Measurements from ENCODE around the gene ZNF578. TPM values are rescaled to one million over a fixed set of nuclear protein-coding genes. Genes with fewer than 3 reads are reported as not detected.
"Not testable (repeated sequence)": the region's sequence is repeated elsewhere in the genome, so short reads cannot be mapped to it uniquely, and the experiment has no call there.

ZNF578 gene
- total RNA-seq, 1 donor from 2014 or later, result 4.1 TPM

- Mint-ChIP-seq H3K27ac (ENCODE audit: unreplicated experiment) (peak within 1 kb of the TSS; percentile 91), H3K27me3 (ENCODE audit: unreplicated experiment) (peaks cover 4% of the 10 kb centered on the region), H3K4me1 (ENCODE audit: low read depth, unreplicated experiment) (no peaks in the 10 kb centered on the region), H3K36me3 (ENCODE audit: unreplicated experiment) (peaks cover 11% of the 10 kb centered on the region), H3K4me3 (ENCODE audit: unreplicated experiment) (peak within 1 kb of the TSS; percentile 98), H3K9me3 (ENCODE audit: unreplicated experiment) (peaks cover 6% of the 10 kb centered on the region)
- peak; percentile 98 for DNase-seq
- TF ChIP-seq CTCF (IDR thresholded peaks at IDR 0.05; ENCODE audit: partially characterized antibody, unreplicated experiment), result peak; percentile 85
Observed at GRCh38 chr19:52527134-52527955, 74.0 kb downstream of the ZNF578 start, which contains the start of gene ZNF808. Gene ZNF808, plus strand, starts transcription at chr19:52527668. Its CDS starts 15,617 bp downstream, at chr19:52543285.

- peak overlapping the region; percentile 98 for H3K4me3 Mint-ChIP-seq (ENCODE audit: unreplicated experiment)
- H3K27ac Mint-ChIP-seq (ENCODE audit: unreplicated experiment), result peak overlapping the region; percentile 91
- H3K27me3 Mint-ChIP-seq (ENCODE audit: unreplicated experiment), result peaks cover 4% of the 10 kb centered on the region
- peaks cover 7% of the 10 kb centered on the region for H3K36me3 Mint-ChIP-seq (ENCODE audit: unreplicated experiment)
- no peak for TF ChIP-seq CTCF (IDR thresholded peaks at IDR 0.05; ENCODE audit: partially characterized antibody, unreplicated experiment)
- H3K9me3 Mint-ChIP-seq (ENCODE audit: unreplicated experiment), result peaks cover 6% of the 10 kb centered on the region
- peak; percentile 39 for DNase-seq
- no peaks in the 10 kb centered on the region for H3K4me1 Mint-ChIP-seq (ENCODE audit: low read depth, unreplicated experiment)
Observed at GRCh38 chr19:52527956-52528351, 74.6 kb downstream of the ZNF578 start.

GRCh38 chr19:52532480-52532879, 79.1 kb downstream of the ZNF578 start:
- H3K9me3 Mint-ChIP-seq (ENCODE audit: unreplicated experiment), result peaks cover 11% of the 10 kb centered on the region

DNA sequence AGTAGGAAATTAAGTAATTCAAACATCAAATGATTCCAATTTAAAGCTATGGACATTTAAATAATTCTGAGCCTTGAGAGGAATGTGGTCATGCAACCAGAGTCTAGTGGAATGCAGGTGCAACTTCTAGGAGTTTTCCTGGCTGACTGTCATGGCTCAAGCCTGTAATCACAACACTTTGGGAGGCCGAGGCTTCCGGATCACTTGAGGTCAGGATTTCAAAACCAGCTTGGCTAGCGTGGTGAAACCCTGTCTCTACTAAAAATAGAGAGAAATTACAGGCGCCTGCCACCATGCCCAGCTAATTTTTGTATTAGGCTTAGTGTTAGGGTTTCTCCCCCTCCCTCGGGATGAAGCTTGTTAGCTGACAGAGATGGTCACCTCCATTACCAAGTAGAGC, 80.5 kb downstream of the ZNF578 start:
- peak overlapping the region; percentile 90 for H3K4me3 Mint-ChIP-seq (ENCODE audit: unreplicated experiment)

More at GRCh38 chr19:52532480-52532879, 79.1 kb downstream of the ZNF578 start:
- TF ChIP-seq CTCF (IDR thresholded peaks at IDR 0.05; ENCODE audit: partially characterized antibody, unreplicated experiment), result no peak
- DNase-seq, result no peak
- H3K27me3 Mint-ChIP-seq (ENCODE audit: unreplicated experiment), result peaks cover 2% of the 10 kb centered on the region
- H3K4me3 Mint-ChIP-seq (ENCODE audit: unreplicated experiment), result no peak overlapping the region
- H3K4me1 Mint-ChIP-seq (ENCODE audit: low read depth, unreplicated experiment), result peaks cover 2% of the 10 kb centered on the region
- H3K27ac Mint-ChIP-seq (ENCODE audit: unreplicated experiment), result no peak overlapping the region
- H3K36me3 Mint-ChIP-seq (ENCODE audit: unreplicated experiment), result peaks cover 4% of the 10 kb centered on the region

DNA sequence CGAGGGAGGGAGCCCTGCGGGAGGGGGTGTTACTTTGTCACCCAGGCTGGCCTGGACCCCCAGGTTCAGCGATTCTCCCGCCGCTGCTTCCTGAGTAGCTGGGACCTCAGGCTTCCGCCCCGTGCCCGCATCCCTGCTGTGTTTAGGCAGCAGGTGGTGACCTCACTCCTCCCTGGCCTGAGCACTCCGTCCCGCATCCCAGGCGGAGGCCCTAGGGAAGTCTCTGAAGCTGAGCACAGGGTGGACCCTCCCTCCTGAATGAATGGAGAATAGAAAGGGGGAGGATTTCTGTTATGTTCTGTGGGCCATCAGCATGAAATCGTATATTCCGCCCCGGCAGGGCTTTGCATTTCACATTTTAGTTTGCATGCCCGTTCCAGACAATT, 82.0 kb downstream of the ZNF578 start:
- H3K36me3 Mint-ChIP-seq (ENCODE audit: unreplicated experiment); H3K4me1 Mint-ChIP-seq (ENCODE audit: low read depth, unreplicated experiment); H3K27me3 Mint-ChIP-seq (ENCODE audit: unreplicated experiment); H3K9me3 Mint-ChIP-seq (ENCODE audit: unreplicated experiment): not testable (repeated sequence)
- peak overlapping the region; percentile 83 for H3K27ac Mint-ChIP-seq (ENCODE audit: unreplicated experiment)
- peak overlapping the region; percentile 90 for H3K4me3 Mint-ChIP-seq (ENCODE audit: unreplicated experiment)
- peak; percentile 72 for DNase-seq

More for the DNA sequence above, 80.5 kb downstream of the ZNF578 start:
- Mint-ChIP-seq H3K9me3 (ENCODE audit: unreplicated experiment) (peaks cover 6% of the 10 kb centered on the region), H3K27ac (ENCODE audit: unreplicated experiment) (no peak overlapping the region), H3K36me3 (ENCODE audit: unreplicated experiment) (no peaks in the 10 kb centered on the region), H3K27me3 (ENCODE audit: unreplicated experiment) (no peaks in the 10 kb centered on the region), H3K4me1 (ENCODE audit: low read depth, unreplicated experiment) (peaks cover 2% of the 10 kb centered on the region)
- no peak for DNase-seq
- TF ChIP-seq CTCF (IDR thresholded peaks at IDR 0.05; ENCODE audit: partially characterized antibody, unreplicated experiment), result no peak
